GM19372 (cell line): Measurements from ENCODE around the gene COL20A1.

ENCODE experiments used
- ATAC-seq: cut with Tn5 transposase; IDR thresholded peaks from one replicate; pipeline ENCODE4 v1.9.1; 2021; ENCODE audit warnings: mild to moderate bottlenecking, low read depth, moderate library complexity; ENCODE audit not compliant: unreplicated experiment

Gene COL20A1

GRCh38 chr20:63344616-63345327, 51.8 kb downstream of the COL20A1 start:
- ATAC-seq = no peak

- ATAC-seq = no peak
These were observed 52.5 kb downstream of the COL20A1 start for GRCh38 chr20:63345328-63346100.

- no peak for ATAC-seq
These were observed 53.4 kb downstream of the COL20A1 start for GRCh38 chr20:63346131-63347080.

- ATAC-seq = no peak
These were observed 54.2 kb downstream of the COL20A1 start for GRCh38 chr20:63347081-63347741.

- ATAC-seq = no peak
These were observed 55.2 kb downstream of the COL20A1 start for GRCh38 chr20:63347950-63348827.

- no peak for ATAC-seq
These were observed 56.0 kb downstream of the COL20A1 start for GRCh38 chr20:63348828-63349515.

GRCh38 chr20:63349516-63349895, 56.5 kb downstream of the COL20A1 start:
- ATAC-seq = no peak

- ATAC-seq = no peak
These were observed 57.2 kb downstream of the COL20A1 start for GRCh38 chr20:63350196-63350595.

GRCh38 chr20:63350597-63351325, 57.8 kb downstream of the COL20A1 start:
- ATAC-seq = no peak

- no peak for ATAC-seq
These were observed 58.3 kb downstream of the COL20A1 start for GRCh38 chr20:63351326-63351700.

GRCh38 chr20:63351811-63352591, 59.0 kb downstream of the COL20A1 start:
- no peak for ATAC-seq

- ATAC-seq = no peak
These were observed 59.8 kb downstream of the COL20A1 start for GRCh38 chr20:63352811-63353221.

- ATAC-seq = no peak
These were observed 61.8 kb downstream of the COL20A1 start for GRCh38 chr20:63354636-63355350.

- ATAC-seq = no peak
These were observed 62.9 kb downstream of the COL20A1 start for GRCh38 chr20:63355781-63356295.

GRCh38 chr20:63356511-63356910, 63.5 kb downstream of the COL20A1 start:
- ATAC-seq = no peak
